Ascending aorta (tissue), 2 donors: ENCODE measurements around the gene PLCG1. TPM values are rescaled to one million over a fixed set of nuclear protein-coding genes. Genes with fewer than 3 reads are reported as not detected.
A peak's percentile ranks its signal among the peaks of the same experiment; 100 is the strongest.

Experiments
- DNase-seq, 2 donors: peaks; one replicate each; pipeline ENCODE4 v3.0.0-alpha.2; 2019; ENCODE audit warnings: low spot score in 2 of 2
- H3K27ac ChIP-seq, 2 donors: fragments of 200-600 bp; sonication (generic); one replicate each; pipeline ENCODE4 v1.5.1; 2016 to 2017; ENCODE audit warnings: mild to moderate bottlenecking in 1 of 2
- H3K27me3 ChIP-seq: fragments of 200-600 bp; sonication (generic); one replicate; pipeline ENCODE4 v1.5.1; 2017
- H3K36me3 ChIP-seq, 2 donors: fragments of 200-600 bp; sonication (generic); one replicate each; pipeline ENCODE4 v1.5.1; 2016
- H3K4me1 ChIP-seq, 2 donors: fragments of 200-600 bp; sonication (generic); one replicate each; pipeline ENCODE4 v1.5.1; 2016 to 2017; ENCODE audit warnings: mild to moderate bottlenecking in 1 of 2
- H3K4me3 ChIP-seq, 2 donors: fragments of 200-600 bp; sonication (generic); one replicate each; pipeline ENCODE4 v1.5.1; 2016 to 2017; ENCODE audit warnings: mild to moderate bottlenecking in 1 of 2
- H3K9me3 ChIP-seq, 2 donors: fragments of 200-600 bp; sonication (generic); one replicate each; pipeline ENCODE4 v1.5.1; 2016
- intact Hi-C: fragments of 100-400 bp; cut with DNase I; formaldehyde crosslinking; loops from one replicate; pipeline ENCODE4 v1.15.1; 2023
- total RNA-seq: library from RNA; depleted of rRNA; stranded (reverse); fragments of >200 nt; gene quantifications from one replicate; pipeline ENCODE4 v1.1.0, GENCODE V29; 2016
- TF ChIP-seq, protein P1 (sequence below), 3 experiments: fragments of 200-600 bp in 2 of 3; fragments of 450-650 bp in 1 of 3; sonication (generic) in 2 of 3; IDR thresholded peaks; one replicate each; pipeline ENCODE4 v1.5.1; 2016 to 2019; ENCODE audit warnings: antibody characterized with exemption in 3 of 3, mild to moderate bottlenecking in 1 of 3, moderate library complexity in 1 of 3

Gene PLCG1
- total RNA-seq, 1 donor from 2014 or later, result 168 TPM

DNA sequence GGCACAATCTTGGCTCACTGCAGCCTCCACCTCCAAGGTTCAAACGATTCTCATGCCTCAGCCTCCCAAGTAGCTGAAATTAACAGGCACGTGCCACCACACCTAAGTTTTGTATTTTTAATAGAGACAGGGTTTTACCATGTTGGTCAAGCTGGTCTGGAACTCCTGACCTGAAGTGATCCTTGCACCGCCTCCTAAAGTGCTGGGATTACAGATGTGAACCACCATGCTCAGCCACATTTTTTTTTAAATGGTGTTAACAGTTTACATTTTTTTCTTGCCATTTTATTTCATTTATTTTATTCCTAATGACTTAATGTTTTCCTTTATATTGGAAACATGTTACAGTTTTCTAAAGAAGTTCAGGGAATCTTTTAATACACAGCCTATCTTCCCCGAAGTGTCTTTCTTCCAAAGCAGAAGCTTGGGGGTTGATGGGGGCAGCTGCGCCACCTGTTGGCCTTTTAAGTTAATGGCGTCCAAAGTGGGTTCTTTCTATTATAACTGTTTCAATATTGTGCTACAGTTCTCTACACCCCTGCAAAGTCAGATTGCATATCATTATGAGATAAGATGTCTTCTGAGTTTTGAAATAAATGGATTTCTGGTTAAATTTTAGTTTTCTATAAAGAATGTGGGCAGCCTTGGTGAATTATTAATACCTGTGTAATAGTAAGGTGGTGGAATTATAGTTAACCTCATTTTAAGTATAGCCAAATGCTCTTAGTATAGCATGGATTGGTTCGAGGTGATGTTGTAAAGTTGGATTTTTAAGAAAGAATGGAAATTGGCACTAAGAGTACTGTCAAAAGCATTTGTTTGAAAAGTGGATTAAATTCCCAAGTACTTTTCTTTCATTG, 42.0 kb upstream of the PLCG1 start:
- intact Hi-C loops, result loop anchor here (1.0 kb wide), 2 partner anchors 105 to 127 kb away; no protein-coding TSS in a partner anchor
- no peak overlapping the region for H3K4me3 ChIP-seq
- peak in 1 of 2 donors; percentile 73 for DNase-seq
- peaks cover 55 to 72% of the 10 kb centered on the region in 2 donors for H3K36me3 ChIP-seq
- TF ChIP-seq, protein P1, sequence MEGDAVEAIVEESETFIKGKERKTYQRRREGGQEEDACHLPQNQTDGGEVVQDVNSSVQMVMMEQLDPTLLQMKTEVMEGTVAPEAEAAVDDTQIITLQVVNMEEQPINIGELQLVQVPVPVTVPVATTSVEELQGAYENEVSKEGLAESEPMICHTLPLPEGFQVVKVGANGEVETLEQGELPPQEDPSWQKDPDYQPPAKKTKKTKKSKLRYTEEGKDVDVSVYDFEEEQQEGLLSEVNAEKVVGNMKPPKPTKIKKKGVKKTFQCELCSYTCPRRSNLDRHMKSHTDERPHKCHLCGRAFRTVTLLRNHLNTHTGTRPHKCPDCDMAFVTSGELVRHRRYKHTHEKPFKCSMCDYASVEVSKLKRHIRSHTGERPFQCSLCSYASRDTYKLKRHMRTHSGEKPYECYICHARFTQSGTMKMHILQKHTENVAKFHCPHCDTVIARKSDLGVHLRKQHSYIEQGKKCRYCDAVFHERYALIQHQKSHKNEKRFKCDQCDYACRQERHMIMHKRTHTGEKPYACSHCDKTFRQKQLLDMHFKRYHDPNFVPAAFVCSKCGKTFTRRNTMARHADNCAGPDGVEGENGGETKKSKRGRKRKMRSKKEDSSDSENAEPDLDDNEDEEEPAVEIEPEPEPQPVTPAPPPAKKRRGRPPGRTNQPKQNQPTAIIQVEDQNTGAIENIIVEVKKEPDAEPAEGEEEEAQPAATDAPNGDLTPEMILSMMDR (IDR thresholded peaks at IDR 0.05), result peak; percentile 71 to 89 (median 85)
- no peaks in the 10 kb centered on the region for H3K27me3 ChIP-seq
- no peak overlapping the region for H3K27ac ChIP-seq
- H3K9me3 ChIP-seq, result no peaks in the 10 kb centered on the region
- H3K4me1 ChIP-seq, result no peaks in the 10 kb centered on the region

DNA sequence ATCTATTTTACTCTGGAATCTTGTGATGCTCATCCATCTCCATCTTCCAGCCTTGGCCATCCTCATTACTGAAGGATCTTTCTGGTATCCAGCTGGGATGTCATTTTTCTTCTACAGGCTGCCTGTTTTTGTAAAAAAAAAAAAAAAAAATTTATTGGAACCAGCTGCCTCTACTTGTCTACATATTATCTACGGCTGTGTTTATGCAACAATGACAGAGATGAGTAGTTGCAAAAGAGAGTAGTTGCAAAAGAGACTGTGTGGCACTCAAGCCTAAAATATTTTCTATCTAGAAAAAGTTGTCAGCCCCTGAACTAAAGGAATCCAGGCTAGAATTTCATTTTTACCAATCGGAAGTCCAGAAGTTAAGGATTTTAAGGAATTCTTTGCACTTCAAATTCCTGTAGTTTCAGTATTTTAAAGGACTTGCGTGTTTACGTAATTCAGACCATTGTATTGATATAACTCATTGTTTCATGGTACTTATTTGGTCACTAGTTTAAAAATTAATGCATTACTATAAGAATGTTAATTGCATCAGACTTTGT, 38.6 kb upstream of the PLCG1 start:
- no peak overlapping the region for H3K4me3 ChIP-seq
- no peak overlapping the region for H3K27ac ChIP-seq
- no peaks in the 10 kb centered on the region for H3K4me1 ChIP-seq
- no peak for DNase-seq
- peaks cover 63 to 82% of the 10 kb centered on the region in 2 donors for H3K36me3 ChIP-seq
- intact Hi-C loops, result no loop called here
- no peaks in the 10 kb centered on the region for H3K9me3 ChIP-seq
- no peaks in the 10 kb centered on the region for H3K27me3 ChIP-seq
- TF ChIP-seq, protein P1 (IDR thresholded peaks at IDR 0.05), result no peak

DNA sequence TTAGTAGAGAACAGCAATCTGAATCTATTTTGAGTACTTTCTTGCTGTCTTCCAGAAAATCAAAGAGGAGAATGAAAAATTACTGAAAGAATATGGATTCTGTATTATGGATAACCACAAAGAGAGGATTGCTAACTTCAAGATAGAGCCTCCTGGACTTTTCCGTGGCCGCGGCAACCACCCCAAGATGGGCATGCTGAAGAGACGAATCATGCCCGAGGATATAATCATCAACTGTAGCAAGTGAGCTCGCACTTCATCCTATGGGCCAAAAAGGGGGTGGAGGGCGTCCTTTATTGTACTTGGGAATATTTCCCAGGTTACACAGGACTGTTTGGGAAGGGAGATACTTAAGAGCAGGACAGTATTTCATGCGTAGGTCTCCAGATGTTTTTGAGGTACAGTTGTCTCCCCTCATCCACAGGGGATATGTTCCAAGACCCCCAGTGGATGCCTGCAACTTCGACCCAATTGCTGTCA, 37.3 kb upstream of the PLCG1 start:
- Histone ChIP-seq H3K4me1 (no peaks in the 10 kb centered on the region), H3K36me3 (peaks cover 62 to 83% of the 10 kb centered on the region in 2 donors), H3K27ac (no peak overlapping the region), H3K9me3 (no peaks in the 10 kb centered on the region), H3K4me3 (no peak overlapping the region), H3K27me3 (no peaks in the 10 kb centered on the region)
- DNase-seq, result no peak
- intact Hi-C loops, result no loop called here
- TF ChIP-seq, protein P1 (IDR thresholded peaks at IDR 0.05), result no peak

DNA sequence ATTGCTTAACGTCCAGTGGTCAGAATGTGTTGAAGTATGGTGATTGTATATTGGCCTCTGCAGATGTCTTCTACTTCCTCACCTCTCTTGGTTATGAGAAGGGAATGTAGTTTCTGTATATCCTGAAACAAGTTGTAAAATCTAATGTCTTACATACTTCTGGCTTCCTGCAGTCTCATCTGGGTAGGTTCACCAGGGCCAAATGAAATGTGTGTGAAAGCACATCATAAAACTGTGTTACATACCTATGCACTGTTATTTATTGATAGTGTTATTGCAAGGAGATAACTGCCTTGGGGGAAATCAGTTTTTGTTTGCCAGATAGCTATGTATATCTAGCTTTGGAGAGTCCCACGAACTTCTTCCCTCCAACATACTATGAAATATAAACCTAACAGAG, 35.7 kb upstream of the PLCG1 start:
- H3K4me3 ChIP-seq, result no peak overlapping the region
- DNase-seq, result no peak
- no peaks in the 10 kb centered on the region for H3K9me3 ChIP-seq
- H3K4me1 ChIP-seq, result no peaks in the 10 kb centered on the region
- TF ChIP-seq, protein P1 (IDR thresholded peaks at IDR 0.05), result no peak
- no peaks in the 10 kb centered on the region for H3K27me3 ChIP-seq
- H3K36me3 ChIP-seq, result peaks cover 53 to 80% of the 10 kb centered on the region in 2 donors
- intact Hi-C loops, result no loop called here
- no peak overlapping the region for H3K27ac ChIP-seq

DNA sequence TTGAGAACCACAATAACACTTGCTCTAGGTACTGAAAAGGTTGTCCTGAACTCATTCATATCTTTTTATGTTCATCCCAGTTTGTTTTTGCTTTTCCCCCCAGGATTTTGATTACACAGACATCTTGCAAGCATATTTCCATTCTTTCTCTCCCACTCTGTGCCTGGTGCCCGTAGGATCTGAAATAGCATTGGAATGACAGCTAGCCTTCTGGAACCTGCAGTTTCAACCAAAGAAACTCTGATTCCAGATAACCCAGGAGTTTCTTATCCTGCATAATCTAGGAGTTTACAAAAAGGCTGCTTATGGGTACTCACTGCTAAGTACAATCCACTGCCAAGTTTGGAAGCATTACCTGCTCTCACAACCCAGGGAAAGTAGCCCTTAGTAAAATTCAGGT, 28.8 kb upstream of the PLCG1 start:
- intact Hi-C loops, result no loop called here
- peaks cover 26 to 43% of the 10 kb centered on the region in 2 donors for H3K36me3 ChIP-seq
- DNase-seq, result no peak
- H3K9me3 ChIP-seq, result no peaks in the 10 kb centered on the region
- H3K4me3 ChIP-seq, result no peak overlapping the region
- TF ChIP-seq, protein P1 (IDR thresholded peaks at IDR 0.05), result no peak
- H3K27me3 ChIP-seq, result no peaks in the 10 kb centered on the region
- H3K4me1 ChIP-seq, result no peaks in the 10 kb centered on the region
- no peak overlapping the region for H3K27ac ChIP-seq
